Measurements from ENCODE around the gene GPATCH2L. TPM values are rescaled to one million over a fixed set of nuclear protein-coding genes. Genes with fewer than 3 reads are reported as not detected.

The GPATCH2L gene
- total RNA-seq, 4 donors from 2014 or later, result 40.8 to 170 (median 84.8) TPM

GRCh38 chr14:76118594-76118993 is 33.1 kb upstream of the GPATCH2L start:
- H3K4me3 ChIP-seq (replicated peaks in 1 of 3), result no peak overlapping the region
- no peak for DNase-seq
- no peaks in the 10 kb centered on the region for H3K9me3 ChIP-seq
- intact Hi-C loops (cut with DNase I), result no loop called here
- H3K36me3 ChIP-seq, result no peaks in the 10 kb centered on the region
- WGBS, 2 donors, result 56 to 75% methylated on average over 4 of the region's 4 CpGs
- TF ChIP-seq POLR2A (IDR thresholded peaks at IDR 0.05), result no peak
- TF ChIP-seq CTCF (IDR thresholded peaks at IDR 0.05), result no peak
- no peaks in the 10 kb centered on the region for H3K27me3 ChIP-seq
- H3K4me1 ChIP-seq, result no peaks in the 10 kb centered on the region
- no peak overlapping the region for H3K27ac ChIP-seq

DNA sequence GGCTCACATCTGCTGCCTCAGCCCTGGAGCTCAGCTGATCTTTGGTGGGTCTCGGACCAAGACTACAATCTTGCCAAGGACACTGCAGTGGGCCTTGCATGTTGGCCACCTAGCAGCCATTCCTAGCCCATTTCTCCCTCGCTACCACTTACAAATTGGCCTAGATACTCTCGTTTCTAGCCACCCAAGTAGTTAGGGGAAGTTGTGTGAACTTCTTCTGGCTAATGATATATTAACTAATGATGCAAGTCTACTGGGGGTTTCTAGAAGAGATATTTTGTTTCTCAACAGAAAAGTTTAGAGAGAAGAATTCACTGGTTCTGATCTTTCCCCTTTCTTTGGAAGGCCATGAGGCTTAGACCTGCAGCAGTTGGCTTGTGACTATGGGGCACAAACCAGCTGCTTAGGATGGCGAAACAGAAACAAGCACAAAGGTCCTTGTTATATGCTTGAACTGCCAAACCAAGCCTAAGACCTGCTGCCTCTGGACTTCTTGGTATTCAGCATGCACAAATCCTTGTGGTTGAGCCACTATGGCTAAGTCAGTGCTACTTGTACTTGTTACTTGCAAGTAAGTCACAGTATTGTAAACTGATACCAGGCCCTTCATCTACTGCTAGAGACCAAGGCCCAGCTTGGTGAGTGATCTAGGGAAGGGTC is 30.5 kb upstream of the GPATCH2L start:
- no peak overlapping the region for H3K27ac ChIP-seq
- H3K27me3 ChIP-seq, result no peaks in the 10 kb centered on the region
- H3K9me3 ChIP-seq, result no peaks in the 10 kb centered on the region
- no peaks in the 10 kb centered on the region for H3K4me1 ChIP-seq
- H3K36me3 ChIP-seq, result no peaks in the 10 kb centered on the region
- H3K4me3 ChIP-seq (replicated peaks in 1 of 3), result no peak overlapping the region
- no peak for DNase-seq
- WGBS, 2 donors, result 79 to 84% methylated on average over 4 of the region's 4 CpGs
- TF ChIP-seq CTCF (IDR thresholded peaks at IDR 0.05) (no peak), POLR2A (IDR thresholded peaks at IDR 0.05) (no peak)
- intact Hi-C loops (cut with DNase I), result no loop called here

GRCh38 chr14:76123426-76124225 is 28.1 kb upstream of the GPATCH2L start:
- no peak for DNase-seq
- Histone ChIP-seq H3K36me3 (no peaks in the 10 kb centered on the region), H3K9me3 (no peaks in the 10 kb centered on the region), H3K27me3 (no peaks in the 10 kb centered on the region), H3K27ac (no peak overlapping the region), H3K4me1 (no peaks in the 10 kb centered on the region), H3K4me3 (replicated peaks in 1 of 3) (no peak overlapping the region)
- TF ChIP-seq POLR2A (IDR thresholded peaks at IDR 0.05) (no peak), CTCF (IDR thresholded peaks at IDR 0.05) (no peak)
- 68 to 76% methylated on average over 10 of the region's 10 CpGs for WGBS, 2 donors
- intact Hi-C loops (cut with DNase I), result no loop called here

DNA sequence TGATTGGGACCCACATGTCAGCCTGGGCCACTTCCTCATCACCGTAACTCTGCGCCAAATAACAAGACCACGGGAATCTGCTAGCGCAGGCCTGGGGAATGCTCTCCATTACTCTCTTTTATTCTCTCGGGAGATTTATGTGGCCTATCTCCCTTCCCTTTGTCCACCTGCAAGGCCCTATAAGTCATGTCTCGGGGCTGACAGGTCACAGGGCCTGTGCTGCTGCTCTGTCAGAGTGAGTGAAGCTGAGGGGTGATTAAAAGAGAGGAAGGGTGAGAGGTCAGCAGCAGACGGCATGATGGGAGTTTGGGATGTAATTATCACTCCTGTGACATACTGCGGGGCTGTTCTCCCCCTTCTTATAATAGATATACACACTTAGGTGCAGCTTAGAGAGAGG is 26.2 kb upstream of the GPATCH2L start:
- no peaks in the 10 kb centered on the region for H3K36me3 ChIP-seq
- no peaks in the 10 kb centered on the region for H3K27me3 ChIP-seq
- H3K4me3 ChIP-seq (replicated peaks in 1 of 3), result no peak overlapping the region
- no peaks in the 10 kb centered on the region for H3K9me3 ChIP-seq
- no peak overlapping the region for H3K27ac ChIP-seq
- no peaks in the 10 kb centered on the region for H3K4me1 ChIP-seq
- intact Hi-C loops (cut with DNase I), result no loop called here
- DNase-seq, result no peak
- TF ChIP-seq POLR2A (IDR thresholded peaks at IDR 0.05) (no peak), CTCF (IDR thresholded peaks at IDR 0.05) (no peak)
- 81 to 93% methylated on average over 8 of the region's 8 CpGs for WGBS, 2 donors

GRCh38 chr14:76126076-76126475 is 25.6 kb upstream of the GPATCH2L start:
- Histone ChIP-seq H3K27ac (no peak overlapping the region), H3K27me3 (no peaks in the 10 kb centered on the region), H3K9me3 (no peaks in the 10 kb centered on the region), H3K36me3 (no peaks in the 10 kb centered on the region), H3K4me3 (replicated peaks in 1 of 3) (no peak overlapping the region), H3K4me1 (no peaks in the 10 kb centered on the region)
- no peak for DNase-seq
- TF ChIP-seq CTCF (IDR thresholded peaks at IDR 0.05) (no peak), POLR2A (IDR thresholded peaks at IDR 0.05) (no peak)
- WGBS, 2 donors, result 87 to 94% methylated on average over 5 of the region's 5 CpGs
- intact Hi-C loops (cut with DNase I), result no loop called here

Data from thyroid gland (tissue), 4 donors.